ENCODE results near the gene C1QTNF8. TPM values are rescaled to one million over a fixed set of nuclear protein-coding genes. Genes with fewer than 3 reads are reported as not detected.

Gene C1QTNF8
- polyA plus RNA-seq, 2 of the 4 experiments (the other 2 are of a cell fraction): not detected

GRCh38 chr16:1113889-1114526 is 18.0 kb upstream of the C1QTNF8 start:
- no peaks in the 10 kb centered on the region for H3K9me3 ChIP-seq
- CTCF ChIA-PET: interaction anchor here (1.0 to 1.1 kb wide), 2 partner anchors 31 to 37 kb away, joined by 3 read pairs; no protein-coding TSS in a partner anchor
- peaks cover 2% of the 10 kb centered on the region; the same call in 1 of the 3 replicates for H3K4me1 ChIP-seq
- no peak overlapping the region for H3K27ac ChIP-seq
- TF ChIP-seq HMGXB4 (CRISPR knock-in tag; IDR thresholded peaks at IDR 0.05; ENCODE audit: borderline replicate concordance): no peak
- TF ChIP-seq TP53 (CRISPR knock-in tag; IDR thresholded peaks at IDR 0.05): no peak
- TF ChIP-seq TFCP2L1 (CRISPR knock-in tag; IDR thresholded peaks at IDR 0.05): no peak
- no peak for TF ChIP-seq RNF2 (IDR thresholded peaks at IDR 0.05; ENCODE audit: borderline replicate concordance, low read depth)
- no peak for TF ChIP-seq JUN (IDR thresholded peaks at IDR 0.05)
- no peak overlapping the region for H3K4me3 ChIP-seq
- FAIRE-seq: no peak
- no peak for ATAC-seq
- no peak overlapping the region for H3K4me2 ChIP-seq
- DNase-seq (ENCODE audit: low read depth in 1 of 2, low spot score in 1 of 2): no peak
- 78% methylated on average over 10 of the region's 15 CpGs for WGBS (ENCODE audit: missing lambda C conversion rate)
- POLR2A ChIA-PET: no interaction called here

GRCh38 chr16:1113489-1113888 is 17.4 kb upstream of the C1QTNF8 start:
- no peak overlapping the region for H3K4me2 ChIP-seq
- ChIA-PET CTCF (interaction anchor here (1.0 to 1.1 kb wide), 2 partner anchors 32 to 37 kb away, joined by 3 read pairs; no protein-coding TSS in a partner anchor), POLR2A (no interaction called here)
- WGBS (ENCODE audit: missing lambda C conversion rate): 47% methylated on average over 14 of the region's 16 CpGs
- DNase-seq (ENCODE audit: low read depth in 1 of 2, low spot score in 1 of 2): no peak
- no peak for ATAC-seq
- no peak overlapping the region for H3K27ac ChIP-seq
- no peak overlapping the region for H3K4me3 ChIP-seq
- H3K9me3 ChIP-seq: no peaks in the 10 kb centered on the region
- TF ChIP-seq ESRRA (IDR thresholded peaks at IDR 0.05; ENCODE audit: borderline replicate concordance, low read length) (no peak), RARB (CRISPR knock-in tag; IDR thresholded peaks at IDR 0.05) (no peak)
- FAIRE-seq: no peak
- peaks cover 7% of the 10 kb centered on the region; the same call in 1 of the 3 replicates for H3K4me1 ChIP-seq

DNA sequence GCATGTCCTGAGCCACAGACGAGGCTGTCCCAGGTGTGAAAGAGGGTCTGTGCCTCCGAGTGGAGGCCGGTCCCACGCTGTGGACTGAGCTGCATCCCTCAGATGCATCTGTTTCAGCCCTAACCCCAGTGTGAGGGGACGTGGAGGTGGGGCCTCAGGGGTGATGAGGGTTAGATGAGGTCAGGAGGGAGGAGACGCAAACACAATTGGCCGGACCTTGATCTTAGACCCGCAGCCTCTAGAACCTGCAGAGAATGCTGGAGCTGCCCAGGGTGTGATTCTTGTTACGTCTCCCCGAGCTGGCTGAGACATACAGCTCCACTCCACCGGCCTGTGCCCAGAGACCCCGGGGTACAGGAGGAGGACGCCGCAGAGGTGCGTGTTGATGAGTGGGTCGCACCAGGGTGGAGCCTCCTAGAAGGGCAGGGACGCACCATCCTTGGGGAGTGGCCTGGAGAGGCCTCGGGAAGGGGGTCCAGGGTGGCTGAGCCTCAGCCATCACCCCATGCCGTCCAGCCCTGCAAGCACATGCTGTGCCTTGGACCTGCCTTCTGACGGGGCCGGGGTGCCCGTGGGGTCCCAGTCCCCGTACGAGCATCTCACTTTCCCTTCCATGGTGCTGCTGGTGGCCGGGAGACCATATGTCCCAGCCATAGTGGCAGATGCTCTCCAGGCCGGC is 16.6 kb upstream of the C1QTNF8 start:
- POLR2A ChIA-PET: no interaction called here
- WGBS (ENCODE audit: missing lambda C conversion rate): 60% methylated on average over 16 of the region's 26 CpGs
- TF ChIP-seq EHF (CRISPR knock-in tag; IDR thresholded peaks at IDR 0.05) (no peak), CBX2 (IDR thresholded peaks at IDR 0.05; ENCODE audit: borderline replicate concordance, low read depth) (no peak)
- TF ChIP-seq, protein P1, sequence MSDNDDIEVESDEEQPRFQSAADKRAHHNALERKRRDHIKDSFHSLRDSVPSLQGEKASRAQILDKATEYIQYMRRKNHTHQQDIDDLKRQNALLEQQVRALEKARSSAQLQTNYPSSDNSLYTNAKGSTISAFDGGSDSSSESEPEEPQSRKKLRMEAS (IDR thresholded peaks at IDR 0.05): no peak
- no peak overlapping the region for H3K4me2 ChIP-seq
- CTCF ChIA-PET: interaction anchor here (1.0 to 1.5 kb wide), 5 partner anchors 9 to 91 kb away, joined by 3 to 8 read pairs (median 3); no protein-coding TSS in a partner anchor
- peaks cover 7% of the 10 kb centered on the region; the same call in 1 of the 3 replicates for H3K4me1 ChIP-seq
- no peak overlapping the region for H3K27ac ChIP-seq
- no peak for FAIRE-seq
- no peaks in the 10 kb centered on the region for H3K9me3 ChIP-seq
- DNase-seq (ENCODE audit: low read depth in 1 of 2, low spot score in 1 of 2): no peak
- no peak for ATAC-seq
- no peak overlapping the region for H3K4me3 ChIP-seq

DNA sequence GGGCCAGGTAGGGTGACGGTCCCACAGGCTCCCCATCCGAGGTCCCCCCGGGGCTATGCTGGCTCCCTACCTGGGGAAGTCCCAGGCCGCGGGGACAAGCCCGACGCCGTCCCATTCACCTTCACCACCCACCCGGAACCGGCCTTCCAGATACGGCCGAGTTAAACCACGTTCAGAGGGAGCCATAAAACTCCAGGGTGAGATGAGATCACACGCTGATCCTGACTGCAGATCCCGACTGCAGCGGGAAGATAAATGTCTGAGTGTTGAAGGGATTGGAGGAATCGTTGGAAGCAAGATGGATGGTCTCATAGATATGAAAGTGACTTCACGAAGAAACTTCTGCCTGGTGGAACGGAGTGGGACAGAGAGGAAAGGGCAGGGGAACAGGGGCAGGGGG is 13.6 kb upstream of the C1QTNF8 start:
- DNase-seq (ENCODE audit: low read depth in 1 of 2, low spot score in 1 of 2): no peak
- ATAC-seq: no peak
- POLR2A ChIA-PET: no interaction called here
- WGBS (ENCODE audit: missing lambda C conversion rate): 74% methylated on average over 19 of the region's 19 CpGs
- FAIRE-seq: no peak
- CTCF ChIA-PET: interaction anchor here (0.6 to 1.5 kb wide), 3 partner anchors 16 to 287 kb away, joined by 3 to 4 read pairs (median 3); no protein-coding TSS in a partner anchor
- Histone ChIP-seq H3K27ac (no peak overlapping the region), H3K4me2 (no peak overlapping the region), H3K4me1 (peaks cover 13% of the 10 kb centered on the region; the same call in 1 of the 3 replicates), H3K4me3 (no peak overlapping the region), H3K9me3 (no peaks in the 10 kb centered on the region)
- no peak for TF ChIP-seq FOSB (CRISPR knock-in tag; IDR thresholded peaks at IDR 0.05)
- TF ChIP-seq, protein P2, sequence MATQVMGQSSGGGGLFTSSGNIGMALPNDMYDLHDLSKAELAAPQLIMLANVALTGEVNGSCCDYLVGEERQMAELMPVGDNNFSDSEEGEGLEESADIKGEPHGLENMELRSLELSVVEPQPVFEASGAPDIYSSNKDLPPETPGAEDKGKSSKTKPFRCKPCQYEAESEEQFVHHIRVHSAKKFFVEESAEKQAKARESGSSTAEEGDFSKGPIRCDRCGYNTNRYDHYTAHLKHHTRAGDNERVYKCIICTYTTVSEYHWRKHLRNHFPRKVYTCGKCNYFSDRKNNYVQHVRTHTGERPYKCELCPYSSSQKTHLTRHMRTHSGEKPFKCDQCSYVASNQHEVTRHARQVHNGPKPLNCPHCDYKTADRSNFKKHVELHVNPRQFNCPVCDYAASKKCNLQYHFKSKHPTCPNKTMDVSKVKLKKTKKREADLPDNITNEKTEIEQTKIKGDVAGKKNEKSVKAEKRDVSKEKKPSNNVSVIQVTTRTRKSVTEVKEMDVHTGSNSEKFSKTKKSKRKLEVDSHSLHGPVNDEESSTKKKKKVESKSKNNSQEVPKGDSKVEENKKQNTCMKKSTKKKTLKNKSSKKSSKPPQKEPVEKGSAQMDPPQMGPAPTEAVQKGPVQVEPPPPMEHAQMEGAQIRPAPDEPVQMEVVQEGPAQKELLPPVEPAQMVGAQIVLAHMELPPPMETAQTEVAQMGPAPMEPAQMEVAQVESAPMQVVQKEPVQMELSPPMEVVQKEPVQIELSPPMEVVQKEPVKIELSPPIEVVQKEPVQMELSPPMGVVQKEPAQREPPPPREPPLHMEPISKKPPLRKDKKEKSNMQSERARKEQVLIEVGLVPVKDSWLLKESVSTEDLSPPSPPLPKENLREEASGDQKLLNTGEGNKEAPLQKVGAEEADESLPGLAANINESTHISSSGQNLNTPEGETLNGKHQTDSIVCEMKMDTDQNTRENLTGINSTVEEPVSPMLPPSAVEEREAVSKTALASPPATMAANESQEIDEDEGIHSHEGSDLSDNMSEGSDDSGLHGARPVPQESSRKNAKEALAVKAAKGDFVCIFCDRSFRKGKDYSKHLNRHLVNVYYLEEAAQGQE (IDR thresholded peaks at IDR 0.05): no peak
- TF ChIP-seq ZNF302 (CRISPR knock-in tag; IDR thresholded peaks at IDR 0.05): no peak
- no peak for TF ChIP-seq ZFP36 (IDR thresholded peaks at IDR 0.05; ENCODE audit: borderline replicate concordance, partially characterized antibody)
- TF ChIP-seq, protein P3, sequence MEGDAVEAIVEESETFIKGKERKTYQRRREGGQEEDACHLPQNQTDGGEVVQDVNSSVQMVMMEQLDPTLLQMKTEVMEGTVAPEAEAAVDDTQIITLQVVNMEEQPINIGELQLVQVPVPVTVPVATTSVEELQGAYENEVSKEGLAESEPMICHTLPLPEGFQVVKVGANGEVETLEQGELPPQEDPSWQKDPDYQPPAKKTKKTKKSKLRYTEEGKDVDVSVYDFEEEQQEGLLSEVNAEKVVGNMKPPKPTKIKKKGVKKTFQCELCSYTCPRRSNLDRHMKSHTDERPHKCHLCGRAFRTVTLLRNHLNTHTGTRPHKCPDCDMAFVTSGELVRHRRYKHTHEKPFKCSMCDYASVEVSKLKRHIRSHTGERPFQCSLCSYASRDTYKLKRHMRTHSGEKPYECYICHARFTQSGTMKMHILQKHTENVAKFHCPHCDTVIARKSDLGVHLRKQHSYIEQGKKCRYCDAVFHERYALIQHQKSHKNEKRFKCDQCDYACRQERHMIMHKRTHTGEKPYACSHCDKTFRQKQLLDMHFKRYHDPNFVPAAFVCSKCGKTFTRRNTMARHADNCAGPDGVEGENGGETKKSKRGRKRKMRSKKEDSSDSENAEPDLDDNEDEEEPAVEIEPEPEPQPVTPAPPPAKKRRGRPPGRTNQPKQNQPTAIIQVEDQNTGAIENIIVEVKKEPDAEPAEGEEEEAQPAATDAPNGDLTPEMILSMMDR (IDR thresholded peaks at IDR 0.05): no peak
- no peak for TF ChIP-seq ZC3H11A (IDR thresholded peaks at IDR 0.05)

All from A549 (cell line).